Measurements from ENCODE around the gene NCEH1.

Gene NCEH1

DNA sequence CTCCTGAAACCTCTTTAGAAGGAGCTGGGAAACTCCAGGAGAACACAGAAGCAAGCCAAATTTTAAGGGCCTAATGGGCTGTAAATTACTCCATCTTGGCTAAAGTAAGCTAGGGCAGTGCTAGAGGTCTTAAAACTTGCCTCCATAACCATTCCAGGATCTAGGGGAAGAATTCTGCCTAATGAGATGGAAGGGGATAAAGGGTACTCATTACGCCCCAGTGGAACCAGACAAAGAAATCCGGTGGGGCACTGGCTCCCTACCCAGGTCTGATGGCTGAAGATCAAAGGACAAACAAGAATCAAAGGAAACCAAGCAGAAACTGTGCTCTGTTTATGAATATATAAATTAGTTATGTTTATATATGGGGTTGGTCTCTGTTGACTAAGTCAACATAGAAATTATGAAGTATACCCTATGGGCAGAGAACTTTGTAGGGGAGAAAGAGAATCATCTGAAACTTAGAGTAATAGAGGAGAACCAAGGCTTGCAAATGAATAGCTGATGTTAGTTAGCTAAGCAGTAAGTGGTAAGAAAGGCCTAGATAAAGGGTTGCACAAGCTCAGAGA lies 57.8 kb downstream of the NCEH1 start:
- Histone ChIP-seq H3K27ac (ENCODE audit: low read length) (no peak overlapping the region), H3K4me1 (ENCODE audit: insufficient read depth, low read length) (peaks cover 8% of the 10 kb centered on the region), H3K9ac (ENCODE audit: low read depth, low read length) (no peak overlapping the region), H3K36me3 (ENCODE audit: insufficient read depth, low read depth, low read length) (no peaks in the 10 kb centered on the region), H3K4me3 (ENCODE audit: low read length) (no peak overlapping the region), H3K27me3 (ENCODE audit: insufficient read depth, low read length) (no peaks in the 10 kb centered on the region), H3K9me3 (ENCODE audit: insufficient read depth, low read depth, low read length) (no peaks in the 10 kb centered on the region)

DNA sequence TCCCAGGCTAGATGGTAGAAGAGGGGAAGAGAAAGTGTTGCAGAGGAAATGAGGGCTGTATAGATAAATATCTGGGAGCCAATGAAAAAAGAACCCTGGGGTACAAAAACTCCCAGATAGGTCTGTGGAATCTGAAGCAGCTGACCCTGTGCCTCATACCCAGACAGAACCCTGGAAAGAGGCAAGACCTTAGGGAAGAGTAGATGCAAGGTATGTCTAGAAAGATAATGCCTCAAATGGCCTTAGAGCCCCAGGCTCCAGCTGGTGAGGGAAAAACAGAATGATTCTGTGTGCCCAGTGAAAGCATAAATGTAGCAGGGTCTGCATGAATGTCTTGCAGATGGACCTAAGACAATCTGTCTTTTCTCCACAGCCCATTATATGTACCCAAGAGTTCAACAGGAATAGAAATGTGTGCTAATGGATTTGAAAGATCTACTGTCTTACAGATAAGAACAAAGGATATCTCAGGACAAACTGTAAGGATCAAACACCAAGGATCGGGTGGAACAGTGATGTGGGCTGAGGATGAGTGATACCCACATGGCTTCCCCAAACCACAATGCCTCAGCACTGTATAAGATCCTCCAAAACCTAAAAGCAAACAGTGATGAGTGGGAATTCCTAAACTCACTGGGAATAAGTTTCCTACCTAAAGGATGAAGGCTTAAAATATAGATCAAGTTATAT lies 58.8 kb downstream of the NCEH1 start:
- Histone ChIP-seq H3K4me3 (ENCODE audit: low read length) (no peak overlapping the region), H3K27ac (ENCODE audit: low read length) (no peak overlapping the region), H3K36me3 (ENCODE audit: insufficient read depth, low read depth, low read length) (no peaks in the 10 kb centered on the region), H3K4me1 (ENCODE audit: insufficient read depth, low read length) (no peaks in the 10 kb centered on the region; the same call in 1 of the 2 replicates), H3K9me3 (ENCODE audit: insufficient read depth, low read depth, low read length) (no peaks in the 10 kb centered on the region), H3K27me3 (ENCODE audit: insufficient read depth, low read length) (no peaks in the 10 kb centered on the region), H3K9ac (ENCODE audit: low read depth, low read length) (no peak overlapping the region)

GRCh38 chr3:172649987-172650386 lies 60.9 kb downstream of the NCEH1 start:
- H3K4me3 ChIP-seq (ENCODE audit: low read length): no peak overlapping the region
- H3K27ac ChIP-seq (ENCODE audit: low read length): no peak overlapping the region
- H3K27me3 ChIP-seq (ENCODE audit: insufficient read depth, low read length): no peaks in the 10 kb centered on the region
- no peaks in the 10 kb centered on the region; the same call in 1 of the 2 replicates for H3K4me1 ChIP-seq (ENCODE audit: insufficient read depth, low read length)
- H3K9me3 ChIP-seq (ENCODE audit: insufficient read depth, low read depth, low read length): no peaks in the 10 kb centered on the region
- H3K9ac ChIP-seq (ENCODE audit: low read depth, low read length): no peak overlapping the region
- H3K36me3 ChIP-seq (ENCODE audit: insufficient read depth, low read depth, low read length): no peaks in the 10 kb centered on the region

DNA sequence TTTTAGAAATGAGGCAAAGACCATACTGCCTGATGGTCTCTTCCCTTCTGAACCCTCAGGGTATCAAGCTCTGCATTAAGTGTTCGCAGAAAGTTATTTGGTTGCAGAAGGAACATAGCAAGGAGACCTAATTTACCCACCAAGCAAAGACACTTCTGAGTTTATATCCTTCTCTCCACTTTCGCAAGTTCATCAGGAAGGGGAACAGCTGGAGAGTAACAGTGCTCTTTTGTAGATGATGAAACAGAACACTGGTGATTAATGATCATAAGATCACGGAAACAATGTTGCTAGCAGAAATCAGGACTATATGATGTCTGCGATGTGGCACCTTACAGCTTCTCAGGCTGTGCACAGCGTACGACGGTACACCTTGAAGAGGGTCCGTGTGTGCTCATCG lies 62.1 kb downstream of the NCEH1 start:
- Histone ChIP-seq H3K4me1 (ENCODE audit: insufficient read depth, low read length) (no peaks in the 10 kb centered on the region; the same call in 1 of the 2 replicates), H3K9me3 (ENCODE audit: insufficient read depth, low read depth, low read length) (no peaks in the 10 kb centered on the region), H3K27me3 (ENCODE audit: insufficient read depth, low read length) (no peaks in the 10 kb centered on the region), H3K9ac (ENCODE audit: low read depth, low read length) (no peak overlapping the region), H3K27ac (ENCODE audit: low read length) (no peak overlapping the region), H3K36me3 (ENCODE audit: insufficient read depth, low read depth, low read length) (no peaks in the 10 kb centered on the region), H3K4me3 (ENCODE audit: low read length) (no peak overlapping the region)

GRCh38 chr3:172647823-172648222 lies 63.0 kb downstream of the NCEH1 start:
- Histone ChIP-seq H3K9ac (ENCODE audit: low read depth, low read length) (no peak overlapping the region), H3K9me3 (ENCODE audit: insufficient read depth, low read depth, low read length) (no peaks in the 10 kb centered on the region), H3K4me1 (ENCODE audit: insufficient read depth, low read length) (no peaks in the 10 kb centered on the region; the same call in 1 of the 2 replicates), H3K4me3 (ENCODE audit: low read length) (no peak overlapping the region), H3K27me3 (ENCODE audit: insufficient read depth, low read length) (no peaks in the 10 kb centered on the region), H3K36me3 (ENCODE audit: insufficient read depth, low read depth, low read length) (no peaks in the 10 kb centered on the region), H3K27ac (ENCODE audit: low read length) (no peak overlapping the region)

DNA sequence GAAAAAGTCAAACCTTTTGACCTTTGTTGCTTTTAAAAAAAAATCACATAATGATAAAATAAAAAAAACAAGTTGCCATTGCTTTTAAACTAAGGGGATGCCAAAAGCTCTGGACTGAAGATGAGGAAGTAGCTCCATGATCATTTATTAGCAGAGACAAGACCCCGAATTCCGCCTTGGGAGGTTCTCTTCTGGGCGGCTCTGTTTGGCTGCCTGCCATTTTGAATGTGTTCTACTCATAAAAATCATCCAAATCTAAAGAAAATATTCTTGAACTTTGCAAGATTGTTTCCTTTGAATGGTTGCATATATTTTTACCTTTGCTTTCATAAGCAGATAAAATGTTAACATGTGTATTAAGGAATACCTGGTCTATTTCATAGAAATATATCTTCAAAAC lies 63.8 kb downstream of the NCEH1 start:
- Histone ChIP-seq H3K4me1 (ENCODE audit: insufficient read depth, low read length) (no peaks in the 10 kb centered on the region; the same call in 1 of the 2 replicates), H3K9me3 (ENCODE audit: insufficient read depth, low read depth, low read length) (no peaks in the 10 kb centered on the region), H3K9ac (ENCODE audit: low read depth, low read length) (no peak overlapping the region), H3K4me3 (ENCODE audit: low read length) (no peak overlapping the region), H3K27me3 (ENCODE audit: insufficient read depth, low read length) (no peaks in the 10 kb centered on the region), H3K36me3 (ENCODE audit: insufficient read depth, low read depth, low read length) (no peaks in the 10 kb centered on the region), H3K27ac (ENCODE audit: low read length) (no peak overlapping the region)

- H3K27me3 ChIP-seq (ENCODE audit: insufficient read depth, low read length): no peaks in the 10 kb centered on the region
- H3K9me3 ChIP-seq (ENCODE audit: insufficient read depth, low read depth, low read length): no peaks in the 10 kb centered on the region
- H3K36me3 ChIP-seq (ENCODE audit: insufficient read depth, low read depth, low read length): no peaks in the 10 kb centered on the region
- H3K27ac ChIP-seq (ENCODE audit: low read length): no peak overlapping the region
- no peaks in the 10 kb centered on the region; the same call in 1 of the 2 replicates for H3K4me1 ChIP-seq (ENCODE audit: insufficient read depth, low read length)
- no peak overlapping the region for H3K4me3 ChIP-seq (ENCODE audit: low read length)
- H3K9ac ChIP-seq (ENCODE audit: low read depth, low read length): no peak overlapping the region
Measured at GRCh38 chr3:172646439-172647015, 64.3 kb downstream of the NCEH1 start.

DNA sequence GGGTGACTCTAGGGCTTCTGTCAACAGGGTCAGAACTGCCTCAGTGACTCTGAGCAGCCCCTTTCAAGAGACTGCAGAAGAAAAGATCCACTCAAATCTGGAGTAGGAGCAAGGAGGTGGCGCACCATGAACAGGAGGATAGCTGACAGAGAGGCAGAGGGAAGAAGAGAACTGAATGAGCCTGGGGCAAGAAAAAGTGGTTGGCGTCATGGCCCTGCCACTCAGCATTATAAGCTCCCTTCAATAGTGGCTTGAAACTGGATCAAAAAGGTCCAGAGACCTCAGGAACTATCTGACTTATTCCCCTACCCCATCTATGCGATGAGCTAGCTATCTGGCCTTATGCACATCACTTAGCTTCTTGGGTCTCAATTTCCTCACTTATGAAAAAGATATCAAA lies 66.6 kb downstream of the NCEH1 start:
- Histone ChIP-seq H3K4me3 (ENCODE audit: low read length) (no peak overlapping the region), H3K27me3 (ENCODE audit: insufficient read depth, low read length) (no peaks in the 10 kb centered on the region), H3K9me3 (ENCODE audit: insufficient read depth, low read depth, low read length) (no peaks in the 10 kb centered on the region), H3K9ac (ENCODE audit: low read depth, low read length) (no peak overlapping the region), H3K4me1 (ENCODE audit: insufficient read depth, low read length) (no peaks in the 10 kb centered on the region; the same call in 1 of the 2 replicates), H3K27ac (ENCODE audit: low read length) (no peak overlapping the region), H3K36me3 (ENCODE audit: insufficient read depth, low read depth, low read length) (no peaks in the 10 kb centered on the region)

- Histone ChIP-seq H3K9ac (ENCODE audit: low read depth, low read length) (no peak overlapping the region), H3K36me3 (ENCODE audit: insufficient read depth, low read depth, low read length) (no peaks in the 10 kb centered on the region), H3K4me1 (ENCODE audit: insufficient read depth, low read length) (no peaks in the 10 kb centered on the region), H3K4me3 (ENCODE audit: low read length) (no peak overlapping the region), H3K9me3 (ENCODE audit: insufficient read depth, low read depth, low read length) (no peaks in the 10 kb centered on the region), H3K27ac (ENCODE audit: low read length) (no peak overlapping the region), H3K27me3 (ENCODE audit: insufficient read depth, low read length) (no peaks in the 10 kb centered on the region)
Measured at GRCh38 chr3:172643506-172644179, 67.2 kb downstream of the NCEH1 start.

GRCh38 chr3:172641291-172641690 lies 69.6 kb downstream of the NCEH1 start:
- Histone ChIP-seq H3K9ac (ENCODE audit: low read depth, low read length) (no peak overlapping the region), H3K27ac (ENCODE audit: low read length) (no peak overlapping the region), H3K4me1 (ENCODE audit: insufficient read depth, low read length) (no peaks in the 10 kb centered on the region), H3K4me3 (ENCODE audit: low read length) (no peak overlapping the region), H3K27me3 (ENCODE audit: insufficient read depth, low read length) (no peaks in the 10 kb centered on the region), H3K36me3 (ENCODE audit: insufficient read depth, low read depth, low read length) (no peaks in the 10 kb centered on the region), H3K9me3 (ENCODE audit: insufficient read depth, low read depth, low read length) (no peaks in the 10 kb centered on the region)

DNA sequence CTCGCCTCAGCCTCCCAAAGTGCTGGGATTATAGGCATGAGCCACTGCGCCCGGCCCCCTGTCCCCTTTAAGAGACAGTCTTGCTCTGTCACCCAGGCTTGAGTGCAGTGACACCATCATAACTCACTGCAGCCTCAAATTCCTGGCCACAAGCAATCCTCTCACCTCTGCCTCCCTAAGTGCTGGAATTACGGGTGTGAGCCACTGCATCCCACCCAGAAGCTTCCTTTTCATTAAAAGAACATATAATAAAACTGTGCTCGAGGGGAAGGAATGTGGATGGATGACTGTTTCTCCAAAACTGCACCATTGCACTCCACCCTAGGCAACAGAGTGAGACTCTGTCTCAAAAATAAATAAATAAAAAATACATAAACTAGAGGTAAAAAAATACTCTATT lies 70.1 kb downstream of the NCEH1 start:
- Histone ChIP-seq H3K4me1 (ENCODE audit: insufficient read depth, low read length) (no peaks in the 10 kb centered on the region), H3K27me3 (ENCODE audit: insufficient read depth, low read length) (no peaks in the 10 kb centered on the region), H3K9ac (ENCODE audit: low read depth, low read length) (no peak overlapping the region), H3K9me3 (ENCODE audit: insufficient read depth, low read depth, low read length) (no peaks in the 10 kb centered on the region), H3K4me3 (ENCODE audit: low read length) (no peak overlapping the region), H3K27ac (ENCODE audit: low read length) (no peak overlapping the region), H3K36me3 (ENCODE audit: insufficient read depth, low read depth, low read length) (peaks cover 1% of the 10 kb centered on the region; the same call in 1 of the 2 replicates)
